GM19372 (cell line): ENCODE data around the gene AKAIN1.

ENCODE experiments used
- ATAC-seq: cut with Tn5 transposase; IDR thresholded peaks from one replicate; pipeline ENCODE4 v1.9.1; 2021; ENCODE audit warnings: mild to moderate bottlenecking, low read depth, moderate library complexity; ENCODE audit not compliant: unreplicated experiment

AKAIN1 gene

GRCh38 chr18:5164903-5165302 lies 32.2 kb downstream of the AKAIN1 start:
- no peak for ATAC-seq

GRCh38 chr18:5162111-5162510 lies 34.9 kb downstream of the AKAIN1 start:
- no peak for ATAC-seq

GRCh38 chr18:5159080-5159479 lies 38.0 kb downstream of the AKAIN1 start:
- no peak for ATAC-seq

- ATAC-seq, result no peak
These were observed 38.5 kb downstream of the AKAIN1 start for GRCh38 chr18:5158587-5158986.

- no peak for ATAC-seq
These were observed 38.9 kb downstream of the AKAIN1 start for GRCh38 chr18:5158172-5158571.

- ATAC-seq, result no peak
These were observed 41.2 kb downstream of the AKAIN1 start for GRCh38 chr18:5155907-5156287.

- ATAC-seq, result no peak
These were observed 41.7 kb downstream of the AKAIN1 start for GRCh38 chr18:5155218-5155906.

- no peak for ATAC-seq
These were observed 44.6 kb downstream of the AKAIN1 start for GRCh38 chr18:5152343-5153020.

- ATAC-seq, result no peak
These were observed 46.2 kb downstream of the AKAIN1 start for GRCh38 chr18:5150894-5151293.

- no peak for ATAC-seq
These were observed 51.0 kb downstream of the AKAIN1 start for GRCh38 chr18:5146093-5146492.

- ATAC-seq, result no peak
These were observed 51.8 kb downstream of the AKAIN1 start for GRCh38 chr18:5145168-5145825.

GRCh38 chr18:5144629-5145028 lies 52.4 kb downstream of the AKAIN1 start:
- ATAC-seq, result no peak

- ATAC-seq, result no peak
These were observed 54.2 kb downstream of the AKAIN1 start for GRCh38 chr18:5142859-5143258.

GRCh38 chr18:5142131-5142530 lies 54.9 kb downstream of the AKAIN1 start:
- no peak for ATAC-seq

- ATAC-seq, result no peak
These were observed 59.8 kb downstream of the AKAIN1 start for GRCh38 chr18:5137261-5137660.

GRCh38 chr18:5132987-5133386 lies 64.1 kb downstream of the AKAIN1 start:
- no peak for ATAC-seq

- no peak for ATAC-seq
These were observed 74.8 kb downstream of the AKAIN1 start for GRCh38 chr18:5122272-5122671.

GRCh38 chr18:5110266-5110665 lies 86.8 kb downstream of the AKAIN1 start:
- no peak for ATAC-seq

GRCh38 chr18:5107988-5108387 lies 89.1 kb downstream of the AKAIN1 start:
- ATAC-seq, result no peak

GRCh38 chr18:5106730-5107129 lies 90.3 kb downstream of the AKAIN1 start:
- no peak for ATAC-seq

GRCh38 chr18:5104246-5104645 lies 92.8 kb downstream of the AKAIN1 start:
- ATAC-seq, result no peak

GRCh38 chr18:5103693-5104092 lies 93.4 kb downstream of the AKAIN1 start:
- no peak for ATAC-seq
